Effector memory CD4-positive, alpha-beta T cell (primary cell): ENCODE measurements around the gene C14orf180.

Experiments used
- DNase-seq, 3 donors: peaks; one replicate each; pipeline ENCODE4 v3.0.0-alpha.2; 2020
- H3K27ac ChIP-seq: 2 replicates; pipeline ENCODE4 v1.7.0; 2013; ENCODE audit warnings: mild to moderate bottlenecking, low read length, moderate library complexity; ENCODE audit not compliant: insufficient read depth, poor library complexity, severe bottlenecking
- H3K27me3 ChIP-seq: replicated peaks from 2 replicates; pipeline ENCODE4 v1.7.0; 2013; ENCODE audit warnings: mild to moderate bottlenecking, low read length; ENCODE audit not compliant: insufficient read depth, control insufficient read depth, poor library complexity, severe bottlenecking
- H3K36me3 ChIP-seq: 2 replicates; pipeline ENCODE4 v1.7.0; 2013; ENCODE audit warnings: mild to moderate bottlenecking, low read length, moderate library complexity; ENCODE audit not compliant: control insufficient read depth, insufficient read depth
- H3K4me1 ChIP-seq: 2 replicates; pipeline ENCODE4 v1.7.0; 2013; ENCODE audit warnings: low read length, mild to moderate bottlenecking; ENCODE audit not compliant: control insufficient read depth, insufficient read depth, poor library complexity, severe bottlenecking
- H3K4me3 ChIP-seq: 2 replicates; pipeline ENCODE4 v1.7.0; 2013; ENCODE audit warnings: low read length, low read depth, mild to moderate bottlenecking; ENCODE audit not compliant: insufficient read depth, poor library complexity, severe bottlenecking
- H3K9me3 ChIP-seq: 2 replicates; pipeline ENCODE4 v1.7.0; 2013; ENCODE audit warnings: mild to moderate bottlenecking, low read length, moderate library complexity; ENCODE audit not compliant: control insufficient read depth

C14orf180 gene

DNA sequence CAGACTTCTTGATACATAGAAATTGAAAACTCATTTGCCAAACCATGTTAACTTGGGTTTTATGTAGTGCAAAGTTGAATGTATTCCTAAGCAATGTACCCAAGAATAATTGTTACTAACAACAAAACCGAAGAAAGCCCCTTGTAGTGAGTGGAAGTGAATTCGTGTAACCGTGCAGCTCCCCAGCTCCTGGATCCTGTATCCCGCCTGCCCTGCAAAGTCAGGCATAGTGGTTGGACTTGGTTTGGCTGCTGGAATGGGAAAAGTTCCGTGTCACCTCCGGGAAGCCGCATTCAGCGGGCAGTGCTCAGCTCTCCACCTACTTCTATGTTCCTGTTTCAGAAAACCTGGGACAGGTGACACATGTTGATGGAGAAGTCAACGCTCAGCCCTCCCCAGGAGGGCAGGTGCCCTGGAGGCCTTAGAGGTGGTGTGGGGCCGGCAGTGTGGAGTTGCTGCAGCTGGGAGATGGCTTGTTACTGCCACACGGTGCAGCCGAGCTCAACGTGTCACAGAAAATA lies 29.2 kb upstream of the C14orf180 start:
- Histone ChIP-seq H3K4me3 (no peak overlapping the region), H3K9me3 (no peaks in the 10 kb centered on the region), H3K27ac (no peak overlapping the region), H3K4me1 (no peaks in the 10 kb centered on the region), H3K27me3 (no peaks in the 10 kb centered on the region), H3K36me3 (no peaks in the 10 kb centered on the region)
- no peak for DNase-seq

DNA sequence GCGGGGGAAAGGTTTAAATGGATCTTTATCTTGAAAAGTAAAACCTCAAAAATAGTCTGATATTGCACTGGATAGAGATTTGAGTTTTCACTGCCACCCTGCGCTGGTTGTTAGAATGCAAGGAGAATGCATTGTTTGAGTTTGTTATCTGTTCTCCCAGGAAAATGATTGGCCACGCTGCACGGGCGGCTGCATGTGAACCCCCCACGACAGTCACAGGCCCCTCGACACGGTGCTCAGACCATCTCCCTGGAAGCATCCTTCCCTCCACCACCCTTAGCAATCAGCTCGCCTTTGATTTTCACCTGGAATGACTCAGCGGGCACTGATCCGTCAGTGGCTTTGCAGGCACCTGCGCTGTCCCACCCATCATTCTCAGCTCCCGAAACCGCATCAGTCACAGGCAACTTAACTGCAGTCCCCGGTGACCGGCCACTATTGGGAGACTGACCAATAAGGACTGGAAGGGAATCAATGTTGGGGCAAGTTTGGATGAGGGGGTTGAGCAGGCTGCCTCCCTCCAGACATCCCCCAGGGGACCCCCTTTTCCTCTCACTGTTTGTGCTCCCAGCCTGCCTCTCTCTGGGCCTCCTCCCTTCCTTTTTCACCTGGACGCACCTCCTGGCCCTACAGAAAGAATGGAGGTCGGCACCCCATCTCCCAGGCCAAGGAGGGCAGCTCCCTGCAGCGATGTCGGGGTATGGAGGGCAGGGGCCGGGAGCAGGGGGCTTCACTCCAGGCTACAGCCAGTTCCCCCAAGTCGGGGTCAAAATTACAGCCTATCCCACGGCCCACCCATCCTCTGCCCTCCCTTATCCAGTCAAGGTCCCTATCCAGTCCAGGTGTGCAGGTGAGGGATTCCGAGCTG lies 28.5 kb upstream of the C14orf180 start:
- no peak for DNase-seq
- Histone ChIP-seq H3K36me3 (no peaks in the 10 kb centered on the region), H3K9me3 (no peaks in the 10 kb centered on the region), H3K4me1 (no peaks in the 10 kb centered on the region), H3K27me3 (no peaks in the 10 kb centered on the region), H3K4me3 (no peak overlapping the region), H3K27ac (no peak overlapping the region)

DNA sequence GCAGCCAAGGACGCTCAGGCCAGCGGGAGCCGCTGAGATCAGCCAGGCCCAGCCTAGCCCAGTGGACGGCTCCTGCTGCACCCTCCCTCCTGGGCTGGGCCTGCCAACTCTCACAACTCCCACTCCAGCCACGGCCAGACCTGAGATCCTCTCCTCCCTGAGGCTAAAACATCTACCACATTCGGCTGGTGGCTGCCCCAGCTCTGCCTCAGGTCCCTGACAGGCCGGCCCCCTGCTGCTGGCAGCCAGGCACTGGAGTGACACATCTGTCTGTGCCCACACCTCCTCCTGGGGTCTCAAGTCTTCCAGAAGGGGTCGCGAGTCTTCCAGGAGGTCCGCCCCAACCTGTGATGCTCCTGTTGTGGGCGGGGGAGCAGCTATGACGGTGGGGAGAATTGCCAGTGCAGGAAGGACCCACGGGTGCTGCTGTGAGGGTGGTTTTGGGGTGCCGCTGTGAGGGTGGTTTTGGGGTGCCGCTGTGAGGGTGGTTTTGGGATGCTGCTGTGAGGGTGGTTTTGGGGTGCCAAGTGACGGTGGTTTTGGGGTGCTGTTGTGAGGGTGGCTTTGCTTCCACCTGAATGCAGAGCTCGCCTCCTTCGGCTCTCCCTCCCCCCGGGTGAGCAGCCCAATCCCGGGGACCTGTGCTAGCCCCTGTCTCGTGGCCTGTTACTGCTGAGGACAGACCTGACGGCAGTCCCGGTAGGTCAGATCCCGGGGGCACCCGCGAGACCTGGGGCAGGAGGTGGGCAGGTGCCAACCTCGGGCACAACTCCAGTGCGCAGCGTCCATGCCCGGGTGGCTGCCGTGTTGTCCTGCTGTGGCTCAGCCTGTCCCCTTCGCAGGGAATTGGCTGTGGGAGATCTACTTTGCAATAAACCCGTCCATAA lies 27.5 kb upstream of the C14orf180 start:
- Histone ChIP-seq H3K36me3 (no peaks in the 10 kb centered on the region), H3K4me1 (no peaks in the 10 kb centered on the region), H3K27me3 (no peaks in the 10 kb centered on the region), H3K27ac (no peak overlapping the region), H3K9me3 (no peaks in the 10 kb centered on the region), H3K4me3 (no peak overlapping the region)
- DNase-seq = no peak

DNA sequence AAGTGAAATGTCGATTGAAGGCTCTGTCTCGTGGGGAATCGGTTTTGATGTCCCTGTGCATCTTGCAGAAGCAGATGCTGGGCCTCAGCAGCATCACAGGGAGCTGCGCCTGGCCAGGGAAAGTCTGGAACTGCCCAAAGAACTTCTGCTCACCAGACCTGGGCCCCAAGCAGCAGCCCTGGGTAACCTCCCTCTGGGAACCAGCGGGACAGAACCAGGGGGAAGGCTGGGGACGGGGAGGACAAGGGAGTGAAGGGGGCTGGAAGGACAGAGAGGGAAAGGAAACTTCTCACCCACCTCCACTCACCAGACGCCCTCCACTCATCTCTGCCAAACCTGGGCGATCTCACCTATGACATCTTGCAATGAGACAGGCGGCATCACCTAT lies 26.8 kb upstream of the C14orf180 start:
- Histone ChIP-seq H3K27ac (no peak overlapping the region), H3K4me1 (no peaks in the 10 kb centered on the region), H3K4me3 (no peak overlapping the region), H3K9me3 (no peaks in the 10 kb centered on the region), H3K36me3 (no peaks in the 10 kb centered on the region), H3K27me3 (no peaks in the 10 kb centered on the region)
- DNase-seq = no peak

DNA sequence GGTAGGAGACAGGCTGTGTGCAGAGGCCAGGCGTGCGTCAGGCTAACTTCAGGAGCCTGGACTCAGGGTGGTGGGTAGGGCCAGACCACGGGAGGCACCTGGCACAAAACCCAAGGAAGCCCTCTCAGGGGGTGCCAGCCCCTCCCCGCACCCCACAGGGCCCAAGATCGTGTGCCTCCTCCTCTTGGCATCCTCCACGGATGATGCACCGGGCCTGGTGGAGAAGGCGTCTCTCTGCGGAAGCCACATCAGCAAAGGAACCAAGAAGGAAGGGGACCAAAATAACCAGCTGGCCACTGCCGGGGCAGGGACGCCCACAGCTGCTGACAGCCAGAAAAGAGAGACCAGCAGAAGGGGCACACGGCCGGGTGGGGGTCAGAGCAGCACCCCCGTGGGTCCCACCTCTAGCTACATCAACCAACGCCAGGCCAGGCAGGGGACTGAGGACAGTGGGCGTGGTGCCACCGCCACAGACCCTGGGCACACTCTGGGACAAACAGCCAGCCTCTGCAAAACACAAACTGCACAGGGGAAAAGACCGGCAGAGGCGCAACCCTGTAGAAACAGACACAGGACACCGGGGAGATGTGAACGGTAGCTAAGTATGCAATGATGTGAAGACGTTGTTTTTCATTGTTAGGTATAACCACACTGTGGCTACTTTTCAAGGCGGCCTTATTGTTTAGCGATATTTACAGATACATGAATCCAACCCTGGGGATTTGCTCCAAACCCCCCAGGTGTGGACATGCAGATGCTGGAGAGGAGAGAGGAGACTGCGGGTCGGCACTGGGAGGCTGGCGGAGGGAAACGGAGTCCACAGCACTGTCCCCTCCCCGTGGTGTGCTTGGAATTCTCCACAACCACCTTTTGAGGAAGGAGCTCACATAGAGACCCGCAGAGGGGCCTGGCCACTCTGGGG lies 26.1 kb upstream of the C14orf180 start:
- Histone ChIP-seq H3K4me1 (no peaks in the 10 kb centered on the region), H3K27me3 (no peaks in the 10 kb centered on the region), H3K36me3 (no peaks in the 10 kb centered on the region), H3K27ac (no peak overlapping the region), H3K9me3 (no peaks in the 10 kb centered on the region), H3K4me3 (no peak overlapping the region)
- DNase-seq = no peak

DNA sequence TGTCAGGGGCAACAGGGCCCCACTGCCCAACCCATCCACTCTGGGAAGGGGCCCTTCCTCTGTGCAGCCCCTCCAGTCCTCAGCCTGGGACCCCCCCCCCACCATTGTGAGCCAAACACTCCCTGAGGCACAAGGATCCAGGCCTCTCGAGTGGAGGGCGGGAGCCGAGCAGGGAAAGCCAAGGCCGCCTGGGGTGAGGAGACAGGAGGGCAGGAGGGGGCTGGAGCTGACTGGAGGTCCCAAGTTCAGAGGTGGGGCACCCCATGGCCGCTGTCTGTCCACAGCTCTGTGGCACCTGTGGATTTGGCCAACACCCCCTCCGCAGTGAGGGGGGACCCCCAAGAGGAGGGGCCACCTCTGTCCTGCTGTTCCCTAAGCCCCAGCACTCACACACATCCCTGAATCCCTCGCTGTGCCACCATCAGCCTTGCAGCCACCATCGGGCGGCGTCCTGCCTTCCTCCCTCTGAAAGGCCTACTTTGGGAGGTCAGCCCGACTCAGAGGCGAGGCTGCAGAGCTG lies 25.4 kb upstream of the C14orf180 start:
- Histone ChIP-seq H3K36me3 (no peaks in the 10 kb centered on the region), H3K9me3 (no peaks in the 10 kb centered on the region), H3K27me3 (no peaks in the 10 kb centered on the region), H3K27ac (no peak overlapping the region), H3K4me1 (no peaks in the 10 kb centered on the region), H3K4me3 (no peak overlapping the region)
- DNase-seq = no peak

DNA sequence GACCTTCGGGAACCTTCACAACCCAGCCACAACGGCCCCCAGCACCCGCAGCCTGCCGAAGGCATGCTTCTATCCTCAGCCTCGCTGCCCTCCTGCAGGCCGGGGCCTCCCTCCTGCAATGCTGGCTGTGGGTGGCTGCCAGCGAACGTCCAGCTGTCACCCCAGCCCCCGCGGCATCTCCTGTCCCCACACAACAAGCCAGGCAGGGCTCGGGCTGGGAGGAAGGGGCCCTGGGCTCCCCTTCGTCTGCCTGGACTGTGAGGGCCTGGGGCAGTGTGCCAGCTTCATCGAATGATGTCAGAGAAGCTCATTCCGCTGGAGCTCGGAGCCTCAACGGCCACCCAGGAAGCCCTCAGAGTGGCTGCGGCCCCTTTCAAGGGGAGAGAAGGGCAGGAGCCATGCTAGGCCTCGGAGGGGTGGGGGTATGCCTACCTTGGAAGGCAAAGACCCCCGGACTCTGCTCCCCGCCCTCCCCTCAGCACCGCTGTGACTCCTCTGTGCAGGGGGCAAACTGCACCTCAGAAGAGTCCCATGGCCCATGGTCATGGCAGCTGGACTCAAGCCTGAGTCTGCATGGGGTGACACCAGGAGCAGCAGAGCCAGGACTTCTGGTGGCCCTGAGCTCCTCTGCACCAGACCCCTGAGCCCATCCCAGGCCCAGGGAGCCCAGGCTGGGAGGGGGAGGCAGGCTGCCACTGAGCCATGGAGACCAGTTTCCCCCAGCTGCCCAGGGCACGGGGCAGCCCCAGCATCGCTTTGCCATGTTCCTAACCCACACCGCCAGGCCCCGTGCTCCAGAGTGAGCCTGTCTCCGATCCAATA lies 24.7 kb upstream of the C14orf180 start:
- Histone ChIP-seq H3K27me3 (no peaks in the 10 kb centered on the region), H3K9me3 (no peaks in the 10 kb centered on the region), H3K4me3 (no peak overlapping the region), H3K4me1 (no peaks in the 10 kb centered on the region), H3K36me3 (no peaks in the 10 kb centered on the region), H3K27ac (no peak overlapping the region)
- no peak for DNase-seq

DNA sequence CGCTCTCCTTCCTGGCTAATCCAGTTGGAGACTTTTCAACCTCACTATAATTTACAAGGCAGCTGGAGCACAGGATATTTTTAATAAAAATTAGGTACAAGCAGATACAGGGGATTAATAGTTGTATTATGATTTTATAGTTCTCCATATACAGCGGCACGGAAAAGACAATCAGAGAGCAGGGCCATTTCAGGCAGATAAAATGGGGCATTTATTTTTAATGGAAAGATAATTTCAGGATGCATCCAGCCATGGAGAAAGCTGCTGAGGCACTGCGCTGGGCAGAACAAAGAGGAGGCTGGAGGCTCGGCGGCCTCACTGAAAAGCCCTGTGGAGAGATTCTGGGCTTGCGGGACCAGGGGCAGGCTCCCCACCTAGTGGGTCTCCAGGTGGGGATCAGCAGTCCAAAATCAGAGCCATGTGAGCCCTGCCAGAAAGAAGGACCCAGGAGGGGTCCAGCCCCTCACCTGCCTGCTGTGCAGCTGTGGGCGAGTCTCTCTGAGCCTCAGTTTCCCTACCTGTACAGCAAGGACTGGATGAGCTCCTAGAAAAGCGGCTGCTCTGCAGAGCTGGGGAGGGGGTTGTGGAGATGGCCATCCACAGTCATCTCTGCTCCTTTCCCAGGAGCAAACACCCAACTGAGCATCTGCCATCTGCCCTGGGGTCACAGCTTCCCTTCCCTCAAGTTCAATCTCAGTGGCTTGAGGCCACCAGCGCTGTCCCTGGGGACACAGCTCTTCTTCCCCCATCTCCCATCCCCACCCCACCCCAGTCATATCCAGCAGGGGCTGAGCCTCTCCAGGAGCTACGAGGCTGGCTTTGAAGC lies 23.9 kb upstream of the C14orf180 start:
- Histone ChIP-seq H3K4me3 (no peak overlapping the region), H3K9me3 (no peaks in the 10 kb centered on the region), H3K27me3 (no peaks in the 10 kb centered on the region), H3K27ac (no peak overlapping the region), H3K4me1 (no peaks in the 10 kb centered on the region), H3K36me3 (no peaks in the 10 kb centered on the region)
- DNase-seq = no peak
